ENCODE data around the gene C1orf21.

C1orf21 gene

GRCh38 chr1:184404727-184405027, 17.8 kb downstream of the C1orf21 start:
- no peaks in the 10 kb centered on the region for H3K9me3 ChIP-seq (ENCODE audit: insufficient read depth, low read depth, low read length)
- no peaks in the 10 kb centered on the region for H3K9me2 ChIP-seq (replicated peaks; ENCODE audit: low read depth, low read length)
- H3F3A ChIP-seq (ENCODE audit: low read depth), result no peaks in the 10 kb centered on the region
- H3K4me3 ChIP-seq (ENCODE audit: low read length, poor library complexity, severe bottlenecking), result no peak overlapping the region
- H3K4me1 ChIP-seq (ENCODE audit: insufficient read depth, low read length, poor library complexity, severe bottlenecking), result no peaks in the 10 kb centered on the region
- no peaks in the 10 kb centered on the region for H3K36me3 ChIP-seq (ENCODE audit: insufficient read depth, low read length)
- H3K9ac ChIP-seq (ENCODE audit: low read depth, low read length, poor library complexity, severe bottlenecking), result no peak overlapping the region
- TF ChIP-seq EZH2phosphoT487 (IDR thresholded peaks at IDR 0.05; ENCODE audit: borderline replicate concordance) (no peak), CTCF (conservative IDR thresholded peaks at IDR 0.05; ENCODE audit: low read length) (no peak)
- no peaks in the 10 kb centered on the region for H3K27me3 ChIP-seq (ENCODE audit: insufficient read depth, low read length, poor library complexity, severe bottlenecking)
- H3K4me2 ChIP-seq (ENCODE audit: low read depth, low read length, poor library complexity, severe bottlenecking), result no peak overlapping the region
- peaks cover 17% of the 10 kb centered on the region; the same call in 1 of the 2 replicates for H3K79me2 ChIP-seq (ENCODE audit: insufficient read depth, low read length)
- no peak overlapping the region for H2AFZ ChIP-seq (ENCODE audit: low read length)
- H4K20me1 ChIP-seq (ENCODE audit: insufficient read depth, low read length, poor library complexity, severe bottlenecking), result no peaks in the 10 kb centered on the region

- H3K79me2 ChIP-seq (ENCODE audit: insufficient read depth, low read length), result peaks cover 15% of the 10 kb centered on the region; the same call in 1 of the 2 replicates
- H3K9me2 ChIP-seq (replicated peaks; ENCODE audit: low read depth, low read length), result no peaks in the 10 kb centered on the region
- no peaks in the 10 kb centered on the region for H4K20me1 ChIP-seq (ENCODE audit: insufficient read depth, low read length, poor library complexity, severe bottlenecking)
- H3K9me3 ChIP-seq (ENCODE audit: insufficient read depth, low read depth, low read length), result no peaks in the 10 kb centered on the region
- H3K9ac ChIP-seq (ENCODE audit: low read depth, low read length, poor library complexity, severe bottlenecking), result no peak overlapping the region
- no peak overlapping the region for H2AFZ ChIP-seq (ENCODE audit: low read length)
- H3F3A ChIP-seq (ENCODE audit: low read depth), result no peaks in the 10 kb centered on the region
- no peak overlapping the region for H3K4me2 ChIP-seq (ENCODE audit: low read depth, low read length, poor library complexity, severe bottlenecking)
- H3K27me3 ChIP-seq (ENCODE audit: insufficient read depth, low read length, poor library complexity, severe bottlenecking), result no peaks in the 10 kb centered on the region
- no peaks in the 10 kb centered on the region for H3K36me3 ChIP-seq (ENCODE audit: insufficient read depth, low read length)
- no peak overlapping the region for H3K4me3 ChIP-seq (ENCODE audit: low read length, poor library complexity, severe bottlenecking)
- H3K4me1 ChIP-seq (ENCODE audit: insufficient read depth, low read length, poor library complexity, severe bottlenecking), result no peaks in the 10 kb centered on the region
- TF ChIP-seq CTCF (conservative IDR thresholded peaks at IDR 0.05; ENCODE audit: low read length) (no peak), EZH2phosphoT487 (IDR thresholded peaks at IDR 0.05; ENCODE audit: borderline replicate concordance) (no peak)
Observed at GRCh38 chr1:184405094-184405800, 18.4 kb downstream of the C1orf21 start.

- TF ChIP-seq EZH2phosphoT487 (IDR thresholded peaks at IDR 0.05; ENCODE audit: borderline replicate concordance) (no peak), CTCF (conservative IDR thresholded peaks at IDR 0.05; ENCODE audit: low read length) (no peak)
- Histone ChIP-seq H4K20me1 (ENCODE audit: insufficient read depth, low read length, poor library complexity, severe bottlenecking) (no peaks in the 10 kb centered on the region), H3K4me3 (ENCODE audit: low read length, poor library complexity, severe bottlenecking) (no peak overlapping the region), H3K9me2 (replicated peaks; ENCODE audit: low read depth, low read length) (no peaks in the 10 kb centered on the region), H3K9me3 (ENCODE audit: insufficient read depth, low read depth, low read length) (no peaks in the 10 kb centered on the region), H3K36me3 (ENCODE audit: insufficient read depth, low read length) (no peaks in the 10 kb centered on the region), H3K4me2 (ENCODE audit: low read depth, low read length, poor library complexity, severe bottlenecking) (no peak overlapping the region), H2AFZ (ENCODE audit: low read length) (no peak overlapping the region), H3K9ac (ENCODE audit: low read depth, low read length, poor library complexity, severe bottlenecking) (no peak overlapping the region), H3K4me1 (ENCODE audit: insufficient read depth, low read length, poor library complexity, severe bottlenecking) (no peaks in the 10 kb centered on the region), H3K27me3 (ENCODE audit: insufficient read depth, low read length, poor library complexity, severe bottlenecking) (no peaks in the 10 kb centered on the region), H3K79me2 (ENCODE audit: insufficient read depth, low read length) (peaks cover 15% of the 10 kb centered on the region; the same call in 1 of the 2 replicates), H3F3A (ENCODE audit: low read depth) (no peaks in the 10 kb centered on the region)
Observed at GRCh38 chr1:184405801-184406142, 18.9 kb downstream of the C1orf21 start.
